Stimulated activated naive CD4-positive, alpha-beta T cell (primary cell): ENCODE data around the gene HS6ST3.

Source experiments
- DNase-seq, 6 experiments: peaks; one replicate each; lab custom pipeline; 2025; lab: John Stamatoyannopoulos, UW

Gene HS6ST3

GRCh38 chr13:96652506-96652905 is 562.6 kb downstream of the HS6ST3 start:
- DNase-seq = no peak

- no peak for DNase-seq
These were observed 571.7 kb downstream of the HS6ST3 start for GRCh38 chr13:96661612-96662011.

GRCh38 chr13:96662036-96662435 is 572.1 kb downstream of the HS6ST3 start:
- DNase-seq = no peak

- no peak for DNase-seq
These were observed 577.5 kb downstream of the HS6ST3 start for GRCh38 chr13:96667294-96668018.

- DNase-seq = no peak
These were observed 581.2 kb downstream of the HS6ST3 start for GRCh38 chr13:96671073-96671472.

GRCh38 chr13:96672016-96672415 is 582.1 kb downstream of the HS6ST3 start:
- no peak for DNase-seq

GRCh38 chr13:96673825-96674224 is 583.9 kb downstream of the HS6ST3 start:
- no peak for DNase-seq

GRCh38 chr13:96677029-96677428 is 587.1 kb downstream of the HS6ST3 start:
- DNase-seq = no peak

- no peak for DNase-seq
These were observed 588.9 kb downstream of the HS6ST3 start for GRCh38 chr13:96678801-96679200.

GRCh38 chr13:96680898-96681297 is 591.0 kb downstream of the HS6ST3 start:
- DNase-seq = no peak

- DNase-seq = no peak
These were observed 591.9 kb downstream of the HS6ST3 start for GRCh38 chr13:96681766-96682165.

GRCh38 chr13:96684469-96684868 is 594.6 kb downstream of the HS6ST3 start:
- DNase-seq = no peak

- DNase-seq = no peak
These were observed 595.0 kb downstream of the HS6ST3 start for GRCh38 chr13:96684907-96685306.

GRCh38 chr13:96686286-96686685 is 596.4 kb downstream of the HS6ST3 start:
- no peak for DNase-seq

- DNase-seq = no peak
These were observed 597.3 kb downstream of the HS6ST3 start for GRCh38 chr13:96687191-96687590.

GRCh38 chr13:96690998-96691397 is 601.1 kb downstream of the HS6ST3 start:
- DNase-seq = no peak

GRCh38 chr13:96696389-96696900 is 606.5 kb downstream of the HS6ST3 start:
- no peak for DNase-seq

- no peak for DNase-seq
These were observed 610.8 kb downstream of the HS6ST3 start for GRCh38 chr13:96700657-96701056.

- no peak for DNase-seq
These were observed 617.2 kb downstream of the HS6ST3 start for GRCh38 chr13:96707146-96707545.

- DNase-seq = no peak
These were observed 620.4 kb downstream of the HS6ST3 start for GRCh38 chr13:96710166-96710862.

GRCh38 chr13:96720446-96720845 is 630.5 kb downstream of the HS6ST3 start:
- DNase-seq = no peak

GRCh38 chr13:96726651-96727050 is 636.7 kb downstream of the HS6ST3 start:
- DNase-seq = no peak

GRCh38 chr13:96728463-96728862 is 638.6 kb downstream of the HS6ST3 start:
- DNase-seq = no peak
